Skeletal muscle tissue (tissue), 2 donors: ENCODE data around the gene ANK2. TPM values are rescaled to one million over a fixed set of nuclear protein-coding genes. Genes with fewer than 3 reads are reported as not detected.

Experiments
- small RNA-seq: library from RNA; depleted of rRNA; stranded (forward); fragments of <200 nt; gene quantifications from one replicate; pipeline ENCODE3, GENCODE V24; 2014
- total RNA-seq: library from RNA; depleted of rRNA; stranded (reverse); fragments of >200 nt; gene quantifications from one replicate; pipeline ENCODE4 v1.2.3, GENCODE V29; 2014

Gene ANK2
- total RNA-seq, 1 donor from 2014 or later: 383 TPM

Small RNA genes within 50 kb of the gene (small RNA-seq; reads per million reads assigned to genes)
- not detected for gene MIR8082
- gene RN7SL184P: not detected
- gene RNU1-138P: 0.07 reads per million
